ENCODE results near the gene ARFGEF3.
"Not testable (repeated sequence)": the region's sequence is repeated elsewhere in the genome, so short reads cannot be mapped to it uniquely, and the experiment has no call there.

ARFGEF3 gene

GRCh38 chr6:138175596-138175995 is 13.9 kb downstream of the ARFGEF3 start:
- DNase-seq = no peak

GRCh38 chr6:138176652-138177232 is 15.0 kb downstream of the ARFGEF3 start:
- DNase-seq = no peak

DNA sequence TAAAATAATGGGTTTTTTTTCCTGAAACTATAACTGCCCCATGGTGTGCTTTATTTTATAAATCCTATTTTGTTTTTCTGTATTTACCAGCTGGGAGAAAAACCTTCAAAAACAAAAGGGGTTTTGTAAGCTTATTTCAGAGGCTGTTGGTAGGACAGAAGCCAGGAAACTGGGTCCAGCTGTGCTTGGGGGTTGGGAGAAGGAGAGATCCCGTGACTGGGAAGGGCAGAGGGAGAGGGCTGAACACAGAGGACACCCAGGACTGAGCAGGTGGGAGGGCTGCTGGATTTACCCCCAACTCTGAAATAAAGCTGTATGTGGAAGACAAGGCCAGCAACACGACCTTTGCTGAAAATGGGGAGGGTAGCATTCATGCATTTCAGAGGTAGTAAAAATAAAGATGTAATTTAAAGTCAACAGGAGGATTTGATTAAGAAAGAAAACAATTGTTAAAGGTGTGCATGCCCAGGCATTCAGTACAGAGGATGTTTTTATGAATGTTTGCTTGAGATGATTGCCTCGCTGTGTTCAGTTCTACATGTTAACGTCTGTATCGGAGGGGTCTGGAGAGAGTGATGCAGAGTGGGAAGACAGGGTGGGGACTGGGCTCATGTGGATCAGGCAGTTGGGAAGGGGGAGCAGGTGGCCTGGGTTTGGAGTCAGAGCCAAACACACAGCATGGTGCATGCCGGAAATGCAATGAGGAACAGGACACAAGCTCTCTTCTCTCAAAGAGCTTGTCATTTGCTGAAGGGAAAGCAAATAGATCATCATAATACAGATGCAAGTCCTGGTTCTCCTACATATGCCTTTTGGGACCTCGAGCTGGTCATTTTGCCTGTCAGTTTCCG is 21.4 kb downstream of the ARFGEF3 start:
- no peak for DNase-seq

- DNase-seq = no peak
Measured at GRCh38 chr6:138183790-138184134, 22.0 kb downstream of the ARFGEF3 start.

- no peak for DNase-seq
Measured at GRCh38 chr6:138184230-138184629, 22.5 kb downstream of the ARFGEF3 start.

DNA sequence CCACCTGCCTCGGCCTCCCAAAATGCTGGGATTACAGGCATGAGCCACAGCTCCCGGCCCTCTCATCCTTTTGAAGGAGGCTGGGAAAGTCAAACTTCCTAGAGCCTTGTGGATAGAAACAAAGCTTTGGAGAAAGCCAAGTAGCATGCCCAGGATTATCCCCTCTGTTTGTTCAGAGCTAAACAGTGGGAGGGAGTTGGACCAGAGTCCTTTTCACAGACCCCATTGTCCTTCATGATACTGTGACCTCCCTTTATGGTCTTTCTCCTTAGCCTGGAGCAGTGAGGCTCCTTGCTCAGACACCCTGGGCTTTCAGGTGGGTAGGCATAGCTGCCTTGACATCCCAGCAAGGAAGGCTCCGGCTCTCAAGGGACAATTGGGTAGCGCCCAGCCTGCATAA is 25.4 kb downstream of the ARFGEF3 start:
- no peak for DNase-seq

GRCh38 chr6:138188278-138188941 is 26.7 kb downstream of the ARFGEF3 start:
- no peak for DNase-seq

DNA sequence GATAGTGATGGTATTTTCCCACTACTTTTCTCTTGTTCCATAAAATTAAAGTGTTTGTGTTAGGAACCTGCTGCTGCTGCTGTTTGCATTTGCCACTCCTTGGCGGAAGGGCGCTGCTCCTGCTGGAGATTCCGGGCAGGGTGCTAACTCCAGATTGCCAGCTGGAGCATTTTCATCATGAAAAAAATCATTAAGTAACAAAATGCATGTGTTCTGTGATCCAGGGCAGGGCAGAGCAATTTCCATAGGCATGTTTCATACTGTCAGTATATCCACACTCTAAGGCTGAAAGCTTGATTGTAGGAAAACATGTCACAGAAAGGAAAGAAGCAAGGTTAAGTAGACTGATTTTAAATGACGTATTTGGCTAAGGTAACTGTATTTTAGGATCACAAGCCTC is 32.5 kb downstream of the ARFGEF3 start:
- no peak for DNase-seq

- DNase-seq = no peak
Measured at GRCh38 chr6:138196122-138196738, 34.5 kb downstream of the ARFGEF3 start.

DNA sequence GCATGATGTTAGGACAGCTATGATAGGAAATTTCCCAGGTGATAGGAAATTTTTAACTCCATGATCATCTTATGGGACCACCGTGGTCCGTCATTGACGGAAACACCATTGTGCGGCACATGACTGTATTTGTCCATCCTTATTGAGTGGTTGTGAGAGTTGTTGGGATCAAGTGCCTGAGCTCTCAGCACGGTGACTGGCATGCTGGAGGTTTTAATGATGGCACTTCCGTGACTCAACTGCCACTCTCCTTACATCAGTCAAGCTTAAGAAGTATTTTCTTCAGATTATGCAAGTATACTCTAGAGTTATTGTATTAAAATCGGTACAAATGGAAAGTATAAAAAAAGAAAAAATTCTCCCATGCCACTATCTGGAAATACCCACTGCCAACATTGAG is 35.8 kb downstream of the ARFGEF3 start:
- no peak for DNase-seq

GRCh38 chr6:138198430-138199091 is 36.8 kb downstream of the ARFGEF3 start:
- DNase-seq = no peak

DNA sequence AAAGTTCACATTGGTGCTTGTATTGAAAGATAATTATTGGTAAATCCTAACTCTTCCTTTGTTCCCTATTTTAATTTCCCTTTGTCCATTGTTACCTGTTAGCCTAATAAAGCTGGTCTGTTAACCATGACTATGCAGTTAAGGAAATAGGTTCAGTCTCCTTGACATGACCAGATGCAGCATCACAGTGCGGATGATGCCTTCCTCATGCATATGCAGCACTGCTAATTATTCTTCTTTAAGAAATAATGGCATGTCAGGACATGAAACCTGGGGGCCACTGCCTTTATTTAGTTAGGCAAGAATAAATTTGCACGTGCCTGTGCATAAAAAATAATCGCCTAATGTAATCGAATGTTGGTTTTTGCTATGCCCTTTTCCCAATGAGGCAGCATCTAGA is 40.1 kb downstream of the ARFGEF3 start:
- DNase-seq = no peak

GRCh38 chr6:138203315-138203714 is 41.6 kb downstream of the ARFGEF3 start:
- DNase-seq = no peak

- DNase-seq = no peak
Measured at GRCh38 chr6:138204303-138204702, 42.6 kb downstream of the ARFGEF3 start.

- no peak for DNase-seq
Measured at GRCh38 chr6:138204792-138205384, 43.1 kb downstream of the ARFGEF3 start.

DNA sequence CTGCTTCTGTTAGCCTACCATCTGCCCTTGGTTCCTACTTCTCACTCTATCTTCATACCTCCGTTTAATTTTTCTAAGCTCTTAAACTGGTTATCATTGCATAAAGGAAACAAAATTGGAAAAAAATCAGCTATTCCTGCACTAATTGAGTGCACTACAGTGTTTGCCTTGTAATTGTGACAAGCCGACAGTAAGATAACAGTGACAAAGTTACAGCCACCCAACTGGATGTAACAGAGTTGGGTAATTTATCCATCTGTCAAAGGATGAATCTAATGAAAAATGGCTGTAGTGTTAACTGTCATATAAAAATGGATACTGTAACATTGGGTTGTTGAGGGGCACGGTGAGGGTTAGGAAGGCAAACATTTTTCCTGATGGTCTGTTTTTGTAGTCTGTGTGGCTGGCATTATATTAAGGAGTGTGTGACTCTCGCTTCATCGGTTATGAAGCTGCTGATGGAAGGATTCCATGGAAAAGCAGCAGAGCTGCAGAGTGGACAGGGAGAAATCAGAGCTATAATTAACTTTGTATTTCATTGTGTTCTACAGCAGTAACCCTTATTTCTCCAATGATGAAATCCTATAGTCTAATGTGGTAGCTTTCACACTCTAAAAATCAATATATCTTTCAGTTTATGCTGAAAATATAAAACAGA is 43.8 kb downstream of the ARFGEF3 start:
- no peak for DNase-seq

DNA sequence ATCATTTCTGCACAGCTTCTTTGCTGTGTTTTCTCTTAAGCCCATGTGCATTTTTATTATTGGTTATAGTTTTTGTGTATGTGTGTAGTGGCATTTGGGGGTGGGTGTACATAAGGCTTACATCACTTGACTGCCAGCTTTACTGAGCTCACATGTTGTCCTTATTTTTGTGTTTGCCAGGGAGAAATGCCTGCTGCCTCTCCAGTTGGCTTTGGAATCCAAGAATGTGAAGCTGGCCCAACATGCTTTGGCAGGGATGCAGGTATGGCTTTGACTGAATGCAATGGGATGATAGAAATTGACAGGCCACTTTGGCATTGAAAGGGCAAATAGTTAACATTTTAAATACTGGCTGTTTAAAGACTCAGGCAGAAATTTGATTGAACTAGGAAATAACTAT is 45.1 kb downstream of the ARFGEF3 start:
- DNase-seq = no peak

DNA sequence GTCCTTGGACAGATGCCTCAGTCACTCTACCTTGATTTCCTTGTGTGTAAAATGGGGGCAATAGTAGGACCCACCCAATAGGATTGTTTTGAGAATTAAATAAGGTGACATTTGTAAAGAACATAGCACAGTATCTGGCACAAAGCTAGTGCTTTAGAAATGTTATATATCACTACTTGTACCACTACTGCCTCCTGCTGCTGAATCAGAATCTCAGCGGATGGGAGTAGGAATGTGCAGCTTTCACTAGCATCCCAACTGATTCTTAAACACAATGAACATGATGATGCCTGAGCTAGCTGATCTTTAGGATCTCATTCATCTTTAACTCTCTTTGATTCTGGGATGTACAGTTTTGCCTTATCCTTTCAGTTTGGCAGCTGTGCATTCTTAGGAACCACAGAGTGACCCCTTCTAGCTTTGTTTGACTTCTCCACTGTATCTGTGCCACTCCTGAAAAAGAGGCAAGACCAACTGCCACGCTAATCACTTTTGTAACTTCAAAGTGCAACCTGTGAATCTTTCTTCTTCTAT is 49.4 kb downstream of the ARFGEF3 start:
- no peak for DNase-seq

DNA sequence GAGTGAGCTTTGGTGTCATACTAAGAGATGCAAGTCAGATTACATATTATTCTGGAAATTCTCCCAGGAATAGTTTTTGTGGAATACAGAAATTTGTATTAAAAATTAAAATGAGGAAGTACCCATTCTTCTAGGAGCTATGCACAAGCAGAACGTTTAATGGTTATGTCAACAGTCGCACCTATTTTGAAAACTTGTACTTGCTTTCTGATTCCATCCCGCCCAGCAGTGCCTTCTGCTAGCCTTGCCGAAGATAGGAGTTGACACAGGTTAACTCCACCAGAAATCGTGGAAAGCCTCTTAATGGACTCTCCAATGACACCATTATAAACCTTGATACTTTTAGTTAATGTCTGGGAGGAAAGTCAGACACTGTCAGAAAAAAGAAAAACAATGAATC is 49.9 kb downstream of the ARFGEF3 start:
- no peak for DNase-seq

DNA sequence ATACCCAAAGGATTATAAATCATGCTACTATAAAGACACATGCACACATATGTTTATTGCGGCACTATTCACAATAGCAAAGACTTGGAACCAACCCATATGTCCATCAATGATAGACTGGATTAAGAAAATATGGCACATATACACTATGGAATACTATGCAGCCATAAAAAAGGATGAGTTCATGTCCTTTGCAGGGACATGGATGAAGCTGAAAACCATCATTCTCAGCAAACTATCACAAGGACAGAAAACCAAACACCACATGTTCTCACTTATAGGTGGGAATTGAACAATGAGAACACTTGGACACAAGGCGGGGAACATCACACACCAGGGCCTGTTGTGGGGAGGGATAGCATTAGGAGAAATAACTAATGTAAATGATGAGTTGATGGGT is 50.8 kb downstream of the ARFGEF3 start:
- DNase-seq = not testable (repeated sequence)

- DNase-seq = no peak
Measured at GRCh38 chr6:138215093-138215782, 53.5 kb downstream of the ARFGEF3 start.
